ENCODE data around the gene PTRHD1.
A peak's percentile ranks its signal among the peaks of the same experiment; 100 is the strongest.

The PTRHD1 gene

GRCh38 chr2:24754985-24755705 is 38.0 kb downstream of the PTRHD1 start:
- DNase-seq, result peak in 1 of 2 experiments; percentile 1

GRCh38 chr2:24749069-24749691 is 44.0 kb downstream of the PTRHD1 start:
- DNase-seq, result no peak

GRCh38 chr2:24747299-24747698 is 45.9 kb downstream of the PTRHD1 start:
- no peak for DNase-seq

GRCh38 chr2:24745825-24746224 is 47.4 kb downstream of the PTRHD1 start:
- DNase-seq, result no peak

GRCh38 chr2:24744356-24744755 is 48.8 kb downstream of the PTRHD1 start:
- DNase-seq, result no peak

GRCh38 chr2:24743924-24744323 is 49.3 kb downstream of the PTRHD1 start:
- no peak for DNase-seq

GRCh38 chr2:24742730-24743129 is 50.5 kb downstream of the PTRHD1 start:
- no peak for DNase-seq

- no peak for DNase-seq
These were observed 53.0 kb downstream of the PTRHD1 start for GRCh38 chr2:24740142-24740541.

Data from SHP77 (cell line).